ENCODE measurements around the gene SLC35A4.
"Not testable (repeated sequence)": the region's sequence is repeated elsewhere in the genome, so short reads cannot be mapped to it uniquely, and the experiment has no call there.

The SLC35A4 gene

DNA sequence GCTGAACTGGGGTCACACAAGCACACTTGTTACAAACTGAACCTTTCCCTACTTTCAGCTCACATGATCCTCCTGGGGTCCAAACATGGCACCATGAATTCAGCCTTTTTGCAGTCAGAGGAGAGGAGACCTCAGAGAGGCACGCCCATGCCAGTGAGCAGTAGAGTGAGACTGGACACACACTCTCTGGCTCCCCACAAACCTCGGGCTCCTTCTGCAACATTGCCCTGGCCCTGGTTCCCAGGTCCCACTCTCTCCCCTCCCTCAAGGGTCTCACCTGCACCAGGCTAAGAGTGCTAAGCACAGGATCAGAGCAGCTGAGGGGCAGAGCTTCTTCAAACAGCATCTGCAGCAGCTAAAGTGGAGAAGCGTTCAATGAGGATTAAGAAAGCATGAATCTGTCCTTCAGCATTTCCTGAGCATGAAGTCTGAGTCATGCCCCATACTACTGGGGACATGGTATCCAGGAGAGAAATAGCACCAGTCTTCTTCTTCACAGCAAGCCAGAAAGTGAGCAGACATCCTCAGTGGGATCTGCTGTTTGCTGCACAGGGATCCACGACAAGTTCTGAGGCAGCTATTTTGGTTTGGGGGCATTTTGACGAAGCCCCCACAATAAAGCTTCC, 27.2 kb downstream of the SLC35A4 start:
- DNase-seq = no peak

DNA sequence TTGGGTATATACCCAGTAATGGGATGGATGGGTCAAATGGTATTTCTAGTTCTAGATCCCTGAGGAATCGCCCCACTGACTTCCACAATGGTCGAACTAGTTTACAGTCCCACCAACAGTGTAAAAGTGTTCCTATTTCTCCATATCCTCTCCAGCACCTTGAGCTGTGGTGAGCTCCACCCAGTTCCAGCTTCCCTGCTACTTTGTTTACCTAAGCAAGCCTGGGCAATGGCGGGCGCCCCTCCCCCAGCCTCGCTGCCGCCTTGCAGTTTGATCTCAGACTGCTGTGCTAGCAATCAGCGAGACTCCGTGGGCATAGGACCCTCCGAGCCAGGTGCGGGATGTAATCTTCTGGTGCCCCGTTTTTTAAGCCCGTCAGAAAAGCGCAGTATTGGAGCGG, 28.4 kb downstream of the SLC35A4 start:
- DNase-seq = not testable (repeated sequence)

GRCh38 chr5:140594169-140594568, 29.5 kb downstream of the SLC35A4 start:
- DNase-seq = no peak

- no peak for DNase-seq
Measured at GRCh38 chr5:140595538-140596300, 31.1 kb downstream of the SLC35A4 start.

GRCh38 chr5:140596321-140596741, 31.7 kb downstream of the SLC35A4 start:
- DNase-seq = no peak

DNA sequence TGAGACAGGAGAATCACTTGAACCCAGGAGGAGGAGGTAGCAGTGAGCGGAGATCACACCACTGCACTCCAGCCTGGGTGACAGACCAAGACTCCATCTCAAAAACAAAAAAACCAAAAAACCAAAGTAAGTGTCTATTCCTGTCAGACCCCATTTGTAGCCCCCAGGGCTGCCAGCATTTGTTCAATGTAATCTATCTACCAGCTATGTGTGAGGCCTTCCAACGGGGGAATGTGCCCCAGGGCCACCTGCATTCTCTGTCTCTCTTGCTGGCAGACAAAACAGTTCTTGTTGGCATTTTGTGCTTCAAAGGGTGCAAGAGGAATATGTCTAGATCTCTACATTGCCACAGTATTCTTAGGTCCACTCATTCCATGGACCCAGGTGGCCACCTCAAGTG, 34.2 kb downstream of the SLC35A4 start:
- DNase-seq = no peak

DNA sequence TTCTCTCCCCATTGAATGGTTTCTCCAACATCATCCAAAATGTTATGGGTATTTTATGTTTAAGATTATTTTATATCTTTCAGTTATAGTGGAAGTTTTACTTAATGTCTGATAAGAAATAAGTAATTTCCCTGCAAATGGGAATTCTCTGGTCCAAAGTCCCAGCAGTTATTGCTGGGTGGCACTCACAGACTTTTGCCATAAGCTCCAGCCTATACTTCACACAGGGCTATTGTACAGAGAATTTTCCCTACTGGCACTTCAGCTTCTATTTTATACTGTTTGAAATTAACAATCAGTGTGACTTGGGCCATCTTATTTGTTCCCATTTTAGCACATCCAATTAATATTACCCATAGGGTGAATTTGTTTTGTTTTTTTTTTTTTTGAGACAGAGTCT, 35.5 kb downstream of the SLC35A4 start:
- DNase-seq = no peak

DNA sequence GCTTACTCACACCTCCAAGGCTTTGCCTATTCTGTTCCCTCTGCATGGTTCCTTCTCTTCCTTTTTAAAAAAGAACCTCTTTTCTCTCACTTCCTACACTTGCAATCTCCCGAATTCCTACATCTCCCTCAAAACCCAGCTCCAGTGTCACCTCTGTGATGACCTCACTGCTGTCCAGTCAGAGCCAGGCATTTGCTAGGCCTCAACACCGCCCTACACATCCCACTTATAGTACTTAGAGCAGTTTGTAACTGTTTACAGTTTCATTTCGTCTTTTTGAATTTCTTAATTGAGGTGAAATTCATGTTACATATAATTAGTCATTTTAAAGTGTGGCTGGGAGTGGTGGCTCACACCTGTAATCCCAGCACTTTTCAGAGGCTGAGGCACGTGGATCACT, 37.5 kb downstream of the SLC35A4 start:
- no peak for DNase-seq

DNA sequence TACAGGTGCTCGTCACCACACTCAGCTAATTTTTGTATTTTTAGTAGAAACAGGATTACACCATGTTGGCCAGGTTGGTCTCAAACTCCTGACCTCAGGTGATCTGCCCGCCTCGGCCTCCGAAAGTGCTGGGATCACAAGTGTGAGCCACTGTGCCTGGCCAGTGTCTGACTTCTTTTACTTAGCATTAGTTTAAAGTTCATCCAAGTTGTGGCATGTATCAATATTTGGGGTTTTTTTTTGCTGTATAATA, 38.7 kb downstream of the SLC35A4 start:
- not testable (repeated sequence) for DNase-seq

DNA sequence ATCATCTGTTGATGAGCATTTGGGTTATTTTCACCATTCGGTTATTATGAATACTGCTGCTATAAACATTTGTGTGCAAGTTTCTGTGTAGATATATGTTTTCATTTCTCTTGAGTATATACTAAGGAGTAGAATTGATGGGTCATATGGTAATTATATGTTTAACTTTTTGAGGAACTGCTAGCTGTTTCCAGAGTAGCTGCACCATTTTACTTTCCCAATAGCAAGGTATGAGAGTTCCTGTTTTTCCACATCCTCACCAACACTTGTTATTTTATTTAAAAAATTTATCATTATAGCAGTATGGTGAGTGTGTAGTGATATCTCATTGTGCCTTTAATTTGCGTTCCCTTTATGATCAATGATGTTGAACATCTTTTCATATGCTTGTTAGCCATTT, 39.1 kb downstream of the SLC35A4 start:
- no peak for DNase-seq

DNA sequence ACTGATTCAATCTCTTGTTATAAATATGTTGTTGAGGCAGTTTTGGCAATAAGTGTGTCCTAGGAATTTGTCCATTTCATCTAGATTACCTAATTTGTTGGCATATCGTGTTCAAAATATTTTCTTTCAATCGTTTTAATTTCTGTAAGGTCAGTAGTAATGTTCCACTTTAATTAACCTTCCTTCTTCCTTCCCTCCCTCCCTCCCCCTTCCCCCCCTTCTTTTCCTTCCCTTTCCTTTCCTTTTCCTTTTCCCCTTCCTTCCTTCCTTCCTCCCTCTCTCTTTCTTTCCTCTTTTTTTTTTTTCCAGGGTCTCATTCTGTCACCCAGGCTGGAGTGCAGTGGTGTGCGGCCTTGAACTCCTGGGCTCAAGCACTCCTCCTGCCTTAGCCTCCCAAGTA, 41.3 kb downstream of the SLC35A4 start:
- no peak for DNase-seq

GRCh38 chr5:140607031-140607430, 42.4 kb downstream of the SLC35A4 start:
- DNase-seq = no peak

DNA sequence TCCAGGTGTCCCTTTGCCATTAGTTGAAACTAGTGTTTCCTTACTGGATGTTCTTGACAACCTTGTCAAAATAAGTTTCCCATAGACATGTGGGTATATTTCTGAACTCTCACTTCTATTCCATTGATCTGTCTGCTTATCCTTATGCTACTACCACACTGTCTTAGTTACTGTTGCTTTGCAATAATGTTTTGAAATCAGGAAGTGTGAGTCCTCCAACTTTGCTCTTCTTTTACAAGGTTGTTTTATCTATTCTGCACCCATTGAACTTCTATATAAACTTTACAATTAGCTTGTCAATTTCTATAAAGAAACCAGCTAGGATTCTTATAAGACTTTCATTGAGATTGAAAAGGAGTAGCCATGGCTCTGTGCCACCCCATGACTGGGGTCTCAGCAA, 44.1 kb downstream of the SLC35A4 start:
- DNase-seq = no peak

- no peak for DNase-seq
Measured at GRCh38 chr5:140609126-140609525, 44.5 kb downstream of the SLC35A4 start.

DNA sequence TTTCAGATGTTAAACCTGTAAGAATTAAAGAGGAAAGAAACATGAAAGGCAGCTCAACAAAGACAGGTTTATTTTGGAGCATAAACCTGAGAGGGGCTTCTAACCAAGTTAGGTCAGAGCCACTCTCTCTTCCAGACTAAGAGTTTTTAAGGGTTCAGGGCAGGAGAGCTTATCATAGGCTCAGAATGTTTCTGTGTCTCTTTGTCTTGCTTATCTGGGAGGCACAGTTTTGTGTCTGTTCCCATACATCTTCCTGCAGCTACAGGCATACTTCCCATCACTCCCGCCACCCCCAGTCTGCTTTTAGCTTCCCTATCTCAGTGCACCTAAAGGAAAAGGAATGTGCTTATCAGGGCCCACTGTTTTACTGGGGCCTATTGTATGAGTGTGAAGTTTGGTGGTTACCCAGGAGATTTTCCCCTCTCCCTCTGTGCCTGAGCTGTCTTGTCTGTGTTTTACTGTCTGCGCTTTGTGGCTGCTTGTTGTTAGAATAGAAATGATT, 46.4 kb downstream of the SLC35A4 start:
- no peak for DNase-seq

Data from stimulated activated CD4-positive, alpha-beta T cell treated with anti-CD3 and anti-CD28 coated beads, Interleukin-2, amount 100 ng/mL, for 24 hours (primary cell).